Measurements from ENCODE around the gene HOXA11.

HOXA11 gene

DNA sequence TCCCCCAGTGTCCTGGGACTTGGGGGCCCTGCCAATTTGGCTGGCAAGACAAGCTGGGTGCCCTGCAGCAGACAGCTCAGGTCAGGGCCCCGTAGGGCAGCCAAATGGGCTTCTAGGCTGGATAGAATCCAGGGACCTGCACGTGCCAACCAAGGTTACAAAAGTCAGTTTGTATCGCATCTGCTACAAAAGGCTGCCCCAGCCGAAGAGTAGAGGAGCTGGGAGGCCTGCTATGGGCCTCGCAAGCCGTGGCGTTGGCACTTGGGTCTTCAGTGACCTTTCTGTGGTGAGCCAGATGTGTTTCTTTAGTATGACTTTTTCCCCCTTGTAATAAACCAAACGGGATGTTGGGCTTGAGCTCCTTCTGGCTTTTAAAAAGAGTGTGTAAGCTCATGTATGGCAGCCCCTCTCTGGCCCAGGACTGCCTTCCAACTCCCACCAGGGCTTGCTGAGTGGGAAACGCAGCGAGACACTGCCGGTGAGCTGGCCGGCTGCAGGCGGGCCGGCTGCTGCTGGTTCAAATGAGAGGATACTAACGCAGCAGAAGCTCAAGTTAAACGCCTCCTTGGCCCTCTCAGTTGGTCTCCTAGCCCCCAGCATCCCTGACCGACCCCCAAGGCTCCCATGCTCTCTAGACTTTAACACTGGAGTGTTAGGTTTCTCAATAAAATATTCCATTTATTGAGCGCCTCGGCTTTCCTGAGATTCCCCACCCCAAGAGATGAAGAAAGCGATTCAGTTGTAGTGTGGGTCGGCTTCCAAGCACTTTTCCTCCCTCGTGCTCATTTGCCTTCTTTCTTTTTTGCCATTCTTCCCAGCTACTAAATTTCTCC is 7.9 kb downstream of the HOXA11 start:
- H3K4me3 Mint-ChIP-seq: peak overlapping the region; percentile 83 to 93 (median 92)
- TF ChIP-seq, protein P1, sequence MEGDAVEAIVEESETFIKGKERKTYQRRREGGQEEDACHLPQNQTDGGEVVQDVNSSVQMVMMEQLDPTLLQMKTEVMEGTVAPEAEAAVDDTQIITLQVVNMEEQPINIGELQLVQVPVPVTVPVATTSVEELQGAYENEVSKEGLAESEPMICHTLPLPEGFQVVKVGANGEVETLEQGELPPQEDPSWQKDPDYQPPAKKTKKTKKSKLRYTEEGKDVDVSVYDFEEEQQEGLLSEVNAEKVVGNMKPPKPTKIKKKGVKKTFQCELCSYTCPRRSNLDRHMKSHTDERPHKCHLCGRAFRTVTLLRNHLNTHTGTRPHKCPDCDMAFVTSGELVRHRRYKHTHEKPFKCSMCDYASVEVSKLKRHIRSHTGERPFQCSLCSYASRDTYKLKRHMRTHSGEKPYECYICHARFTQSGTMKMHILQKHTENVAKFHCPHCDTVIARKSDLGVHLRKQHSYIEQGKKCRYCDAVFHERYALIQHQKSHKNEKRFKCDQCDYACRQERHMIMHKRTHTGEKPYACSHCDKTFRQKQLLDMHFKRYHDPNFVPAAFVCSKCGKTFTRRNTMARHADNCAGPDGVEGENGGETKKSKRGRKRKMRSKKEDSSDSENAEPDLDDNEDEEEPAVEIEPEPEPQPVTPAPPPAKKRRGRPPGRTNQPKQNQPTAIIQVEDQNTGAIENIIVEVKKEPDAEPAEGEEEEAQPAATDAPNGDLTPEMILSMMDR (IDR thresholded peaks at IDR 0.05; ENCODE audit: unreplicated experiment in 3 of 3): no peak
- H3K27ac Mint-ChIP-seq: peak overlapping the region; percentile 95 to 100 (median 96)
- peaks cover 43% of the 10 kb centered on the region for H3K4me1 Mint-ChIP-seq
- H3K27me3 Mint-ChIP-seq (ENCODE audit: low read depth): peaks cover 80% of the 10 kb centered on the region
- H3K36me3 Mint-ChIP-seq (ENCODE audit: low read depth): peaks cover 36% of the 10 kb centered on the region
- no peaks in the 10 kb centered on the region for H3K9me3 Mint-ChIP-seq

DNA sequence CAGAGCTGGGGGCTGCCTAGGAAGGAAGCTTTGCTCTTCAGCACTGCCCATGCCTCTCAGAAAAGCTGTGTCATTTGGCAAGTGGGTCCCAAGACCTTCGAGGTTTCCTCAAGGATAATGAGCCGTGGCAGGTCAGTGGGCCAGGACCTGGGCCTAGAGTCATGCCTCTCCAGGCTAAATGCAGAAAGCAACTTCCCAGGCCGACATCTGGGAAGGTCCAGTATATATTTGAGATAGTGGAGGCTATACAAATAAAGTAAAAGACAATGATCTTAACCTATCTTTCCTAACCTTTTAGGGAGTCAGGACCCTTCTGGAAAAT is 8.5 kb downstream of the HOXA11 start:
- H3K27me3 Mint-ChIP-seq (ENCODE audit: low read depth): peaks cover 80% of the 10 kb centered on the region
- TF ChIP-seq, protein P1 (IDR thresholded peaks at IDR 0.05; ENCODE audit: unreplicated experiment in 3 of 3): no peak
- H3K27ac Mint-ChIP-seq: peak overlapping the region; percentile 95 to 100 (median 96)
- H3K9me3 Mint-ChIP-seq: no peaks in the 10 kb centered on the region
- H3K4me3 Mint-ChIP-seq: peak overlapping the region; percentile 83 to 93 (median 92)
- H3K4me1 Mint-ChIP-seq: peaks cover 50% of the 10 kb centered on the region
- peaks cover 43% of the 10 kb centered on the region for H3K36me3 Mint-ChIP-seq (ENCODE audit: low read depth)

DNA sequence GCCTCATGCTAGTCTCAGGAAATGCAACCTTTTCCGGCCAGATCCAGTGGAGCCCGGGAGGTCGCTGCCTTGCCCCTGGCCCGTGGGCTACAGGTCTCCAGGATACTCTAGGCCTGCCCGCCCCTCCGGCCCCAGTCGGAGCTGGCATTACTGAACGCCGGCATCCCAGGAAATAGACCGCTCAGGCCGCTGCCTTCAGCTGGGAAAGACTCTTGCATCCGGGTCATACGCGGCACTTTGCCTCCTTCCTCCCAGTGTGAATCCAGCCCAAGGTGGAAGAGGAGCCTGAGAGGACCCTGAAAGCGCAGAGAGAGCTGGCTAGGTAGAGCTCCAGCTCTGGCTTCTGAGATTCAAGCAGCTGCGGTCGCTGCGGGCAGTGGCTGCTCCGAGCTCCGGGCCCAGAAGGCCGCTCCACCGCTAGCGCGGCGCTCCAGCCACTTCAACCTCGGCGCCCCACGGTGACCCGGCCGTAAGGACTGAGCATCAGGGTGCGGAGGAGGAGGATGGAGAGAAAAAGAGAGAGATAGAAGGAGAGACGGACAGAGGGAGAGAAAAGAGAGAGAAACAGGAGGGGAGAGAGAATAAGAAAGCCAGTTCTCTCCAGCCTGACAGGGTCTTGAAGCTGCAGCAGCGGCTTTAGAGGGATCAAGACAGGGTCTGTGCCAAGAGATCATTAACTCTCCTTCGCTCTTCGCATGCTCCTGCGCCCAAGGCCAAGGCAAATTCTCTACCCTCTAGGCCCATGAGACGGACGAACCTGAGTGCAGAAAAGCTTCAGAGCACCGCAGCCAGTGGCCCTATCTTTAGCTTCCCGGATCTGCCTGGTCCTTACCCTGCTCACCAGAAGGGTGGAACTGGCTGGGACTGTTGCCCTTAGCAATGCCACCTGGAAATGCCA is 9.2 kb downstream of the HOXA11 start:
- Mint-ChIP-seq H3K4me1 (peaks cover 50% of the 10 kb centered on the region), H3K27me3 (ENCODE audit: low read depth) (peaks cover 75% of the 10 kb centered on the region), H3K27ac (peak overlapping the region; percentile 95 to 100 (median 96)), H3K4me3 (peak overlapping the region; percentile 83 to 93 (median 92)), H3K36me3 (ENCODE audit: low read depth) (peaks cover 49% of the 10 kb centered on the region), H3K9me3 (no peaks in the 10 kb centered on the region)
- TF ChIP-seq, protein P1 (IDR thresholded peaks at IDR 0.05; ENCODE audit: unreplicated experiment in 3 of 3): no peak

DNA sequence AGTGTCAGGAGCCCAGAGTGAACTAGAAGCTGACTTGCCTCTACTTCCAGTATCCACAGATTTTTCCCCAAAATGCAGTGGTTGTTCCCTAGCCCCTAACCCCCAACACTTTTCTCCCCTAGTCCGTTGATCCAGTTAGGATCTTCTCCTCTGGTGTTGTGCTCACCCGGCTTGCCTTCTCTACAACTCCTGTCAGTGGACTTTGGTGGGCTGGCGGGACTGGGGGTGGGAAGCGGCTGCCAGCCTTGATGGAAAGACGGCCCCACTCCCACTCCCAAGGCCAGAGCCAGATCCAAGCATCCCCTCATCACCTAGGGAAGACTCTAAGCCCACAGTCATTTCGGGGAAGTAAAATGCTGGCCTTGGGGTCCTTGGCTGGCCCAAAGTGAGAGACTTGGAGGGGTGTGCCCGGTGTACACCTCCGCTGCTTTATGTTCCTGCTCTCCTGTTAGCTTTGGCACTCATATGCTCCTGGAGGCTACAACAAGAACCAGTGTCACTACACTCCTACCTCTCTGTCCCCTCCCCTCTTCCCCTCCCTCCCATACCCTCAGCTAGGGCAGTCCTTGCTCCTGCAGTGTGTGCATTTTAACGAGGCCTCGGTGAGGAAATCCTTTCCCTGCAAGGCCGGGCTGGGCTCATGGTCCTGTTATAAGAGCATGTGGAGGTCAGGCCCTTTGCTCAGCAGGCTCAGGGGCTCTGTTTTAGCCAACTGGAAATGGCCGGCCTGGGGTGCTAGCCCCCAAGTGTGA is 10.0 kb downstream of the HOXA11 start:
- Mint-ChIP-seq H3K4me3 (peak overlapping the region; percentile 83 to 93 (median 92)), H3K36me3 (ENCODE audit: low read depth) (peaks cover 57% of the 10 kb centered on the region), H3K27me3 (ENCODE audit: low read depth) (peaks cover 67% of the 10 kb centered on the region), H3K9me3 (no peaks in the 10 kb centered on the region), H3K4me1 (peaks cover 53% of the 10 kb centered on the region), H3K27ac (peak overlapping the region; percentile 95 to 100 (median 96))
- TF ChIP-seq, protein P1 (IDR thresholded peaks at IDR 0.05; ENCODE audit: unreplicated experiment in 3 of 3): no peak

DNA sequence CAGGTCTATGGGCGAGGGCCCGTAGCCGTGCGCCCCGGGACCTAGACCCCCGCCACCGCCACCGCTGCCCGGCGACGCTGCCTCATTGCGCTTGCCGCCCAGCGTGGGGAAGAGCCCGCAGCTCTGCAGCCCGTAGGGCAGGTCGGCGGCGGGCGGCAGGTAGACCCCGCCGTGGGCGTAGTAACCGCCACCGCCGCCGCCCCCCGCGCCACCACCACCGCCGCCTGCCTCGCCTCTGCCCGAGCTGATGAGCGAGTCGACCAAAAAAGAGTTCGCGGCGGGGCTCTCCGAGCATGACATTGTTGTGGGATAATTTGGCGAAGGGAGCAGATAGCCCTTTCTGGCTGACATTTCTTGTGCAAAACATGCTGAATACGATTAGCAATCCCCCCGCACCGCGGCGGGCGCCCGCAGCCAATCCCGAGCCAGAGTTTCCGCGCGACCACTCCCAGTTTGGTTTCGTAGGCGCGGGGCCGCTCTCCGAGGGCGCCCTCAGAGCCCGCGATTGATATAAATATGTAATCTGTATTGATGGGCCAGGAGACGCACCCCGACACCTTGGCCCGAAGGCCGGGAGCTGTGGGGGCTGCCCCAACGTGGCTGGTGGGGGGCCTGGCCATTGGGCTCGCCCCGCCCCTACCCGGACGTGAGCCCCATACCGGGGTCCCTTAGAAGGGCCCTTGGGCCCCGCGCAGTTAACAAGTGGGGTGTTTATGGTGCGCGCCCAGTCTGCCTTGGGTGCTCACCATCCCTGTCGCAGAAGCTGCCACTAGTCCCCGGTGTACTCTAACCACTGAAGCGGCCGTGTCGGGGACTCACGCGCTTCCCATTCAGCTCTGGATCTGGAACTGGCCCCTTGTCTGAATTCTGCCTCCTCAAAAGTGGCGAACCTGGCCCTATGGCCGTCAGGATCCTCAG is 10.8 kb downstream of the HOXA11 start, which contains the start of gene HOXA10:
Gene HOXA10 (minus strand): TSS at position 365 of the 918 bp plus-strand sequence. CDS start 14 bp downstream, at position 351.
- H3K36me3 Mint-ChIP-seq (ENCODE audit: low read depth): peaks cover 62% of the 10 kb centered on the region
- H3K4me3 Mint-ChIP-seq: peak within 1 kb of the TSS; percentile 92 to 95 (median 93)
- peaks cover 47% of the 10 kb centered on the region for H3K4me1 Mint-ChIP-seq
- TF ChIP-seq, protein P1 (IDR thresholded peaks at IDR 0.05; ENCODE audit: unreplicated experiment in 3 of 3): no peak
- H3K27me3 Mint-ChIP-seq (ENCODE audit: low read depth): peaks cover 59% of the 10 kb centered on the region
- H3K9me3 Mint-ChIP-seq: no peaks in the 10 kb centered on the region
- H3K27ac Mint-ChIP-seq: peak within 1 kb of the TSS; percentile 99 to 100 (median 99)
